Measurements from ENCODE around the gene C7.

C7 gene

DNA sequence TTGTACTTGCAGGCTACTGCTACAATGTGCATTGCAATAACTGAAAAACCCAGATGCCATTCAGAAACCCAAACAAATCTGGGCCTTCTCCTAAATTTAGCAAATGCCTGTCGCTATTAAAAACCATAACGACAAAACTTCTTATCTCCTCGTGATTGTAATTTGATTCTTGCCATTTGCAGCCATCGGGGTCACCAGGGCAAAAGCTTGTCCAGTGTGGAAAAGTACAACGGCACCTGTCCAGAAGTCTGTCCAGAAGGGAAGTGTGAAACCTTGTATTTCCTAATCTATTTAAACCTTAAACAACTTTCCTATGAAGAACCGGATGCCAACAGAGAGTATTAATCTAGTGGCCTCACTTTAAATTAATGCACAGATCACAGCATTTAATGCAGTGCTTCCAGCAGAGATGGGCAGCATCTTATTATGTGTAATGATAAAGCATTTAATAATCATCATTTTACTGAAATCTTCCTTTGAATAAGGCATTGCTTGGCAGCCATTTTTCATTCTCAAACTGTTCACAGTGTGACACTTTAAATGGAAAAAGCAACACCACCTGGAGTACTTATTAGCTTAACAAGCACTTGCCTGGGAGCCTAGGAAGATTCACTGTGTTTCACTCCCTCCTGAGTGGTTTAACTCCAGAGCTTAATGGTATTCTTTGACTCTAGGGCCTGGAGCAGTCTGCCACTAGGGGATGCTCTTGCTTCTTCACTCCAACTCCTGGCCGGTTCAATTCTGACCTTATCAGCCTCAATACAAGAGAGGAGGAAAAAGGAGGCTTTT is 4.9 kb upstream of the C7 start:
- H3K4me3 Mint-ChIP-seq = no peak overlapping the region
- H3K27ac Mint-ChIP-seq = peak overlapping the region; percentile 66
- DNase-seq = peak; percentile 55
- TF ChIP-seq CTCF (IDR thresholded peaks at IDR 0.05) = peak; percentile 95
- peaks cover 8% of the 10 kb centered on the region for H3K27me3 Mint-ChIP-seq (ENCODE audit: low read depth, poor library complexity)
- H3K9me3 Mint-ChIP-seq = peaks cover 3% of the 10 kb centered on the region
- peaks cover 22% of the 10 kb centered on the region for H3K4me1 Mint-ChIP-seq
- H3K36me3 Mint-ChIP-seq (ENCODE audit: low read depth) = no peaks in the 10 kb centered on the region

DNA sequence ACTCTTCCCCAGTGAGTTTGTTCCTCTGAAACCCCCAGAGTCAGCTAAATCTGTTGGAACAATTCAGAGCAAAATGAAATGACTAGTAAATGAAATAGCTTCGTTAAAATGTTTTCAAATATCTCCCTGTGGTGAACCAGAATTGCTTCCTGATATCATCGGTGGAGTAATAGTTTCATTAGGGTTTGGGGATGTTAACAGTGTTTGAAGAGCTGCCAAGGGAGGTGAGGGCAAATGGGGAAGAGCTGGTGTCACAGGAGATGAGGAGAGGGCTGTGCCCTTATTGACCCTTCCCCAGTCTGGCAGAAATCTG is 4.3 kb upstream of the C7 start:
- Mint-ChIP-seq H3K36me3 (ENCODE audit: low read depth) (no peaks in the 10 kb centered on the region), H3K27ac (no peak overlapping the region), H3K4me1 (peaks cover 27% of the 10 kb centered on the region), H3K27me3 (ENCODE audit: low read depth, poor library complexity) (peaks cover 8% of the 10 kb centered on the region), H3K9me3 (no peaks in the 10 kb centered on the region), H3K4me3 (no peak overlapping the region)
- no peak for TF ChIP-seq CTCF (IDR thresholded peaks at IDR 0.05)
- DNase-seq = no peak

DNA sequence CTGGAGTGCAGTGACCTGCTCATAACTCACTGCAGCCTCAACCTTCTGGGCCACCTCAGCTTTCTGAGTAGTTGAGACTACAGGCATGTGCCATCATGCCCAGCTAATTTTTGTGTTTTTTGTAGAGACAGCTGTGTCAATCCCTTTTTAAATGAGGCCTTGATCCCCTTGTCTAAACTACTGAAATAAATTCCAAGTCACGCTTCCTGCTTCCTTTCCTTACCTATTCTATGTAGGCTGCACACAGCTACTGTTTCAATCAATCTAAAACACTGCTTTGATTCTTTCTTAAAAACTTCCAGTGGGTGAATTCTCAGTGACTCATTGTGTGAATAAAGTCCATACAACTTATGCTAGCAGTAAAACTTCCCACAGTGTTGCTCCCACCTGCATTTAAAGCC is 2.9 kb upstream of the C7 start:
- no peak for DNase-seq
- no peak for TF ChIP-seq CTCF (IDR thresholded peaks at IDR 0.05)
- Mint-ChIP-seq H3K36me3 (ENCODE audit: low read depth) (no peaks in the 10 kb centered on the region), H3K27ac (peak overlapping the region; percentile 45), H3K27me3 (ENCODE audit: low read depth, poor library complexity) (peaks cover 8% of the 10 kb centered on the region), H3K4me3 (no peak overlapping the region), H3K9me3 (no peaks in the 10 kb centered on the region), H3K4me1 (peaks cover 28% of the 10 kb centered on the region)

DNA sequence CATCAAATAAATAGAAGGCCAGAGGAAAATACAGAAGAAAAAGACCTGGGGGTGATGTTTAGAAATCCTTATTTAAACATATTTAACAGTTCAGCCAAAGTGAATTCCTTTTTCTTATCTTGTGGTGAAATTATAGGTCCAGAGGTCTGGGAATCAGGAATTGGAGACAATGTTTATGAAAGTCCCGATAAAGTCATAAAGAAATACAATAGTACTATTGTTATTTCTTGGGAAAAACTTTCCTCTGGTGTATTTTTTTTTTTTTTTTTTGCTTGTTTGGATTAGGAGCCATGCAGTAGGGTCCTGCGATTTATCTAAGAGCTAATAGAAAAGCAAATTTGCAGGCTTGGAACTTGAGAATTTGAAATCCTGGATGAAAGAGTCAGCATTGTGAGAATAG is 426 bp downstream of the C7 start:
- no peaks in the 10 kb centered on the region for H3K36me3 Mint-ChIP-seq (ENCODE audit: low read depth)
- no peaks in the 10 kb centered on the region for H3K9me3 Mint-ChIP-seq
- no peak overlapping the region for H3K27ac Mint-ChIP-seq
- peaks cover 20% of the 10 kb centered on the region for H3K4me1 Mint-ChIP-seq
- no peak for DNase-seq
- no peak overlapping the region for H3K4me3 Mint-ChIP-seq
- H3K27me3 Mint-ChIP-seq (ENCODE audit: low read depth, poor library complexity) = peaks cover 8% of the 10 kb centered on the region
- no peak for TF ChIP-seq CTCF (IDR thresholded peaks at IDR 0.05)

DNA sequence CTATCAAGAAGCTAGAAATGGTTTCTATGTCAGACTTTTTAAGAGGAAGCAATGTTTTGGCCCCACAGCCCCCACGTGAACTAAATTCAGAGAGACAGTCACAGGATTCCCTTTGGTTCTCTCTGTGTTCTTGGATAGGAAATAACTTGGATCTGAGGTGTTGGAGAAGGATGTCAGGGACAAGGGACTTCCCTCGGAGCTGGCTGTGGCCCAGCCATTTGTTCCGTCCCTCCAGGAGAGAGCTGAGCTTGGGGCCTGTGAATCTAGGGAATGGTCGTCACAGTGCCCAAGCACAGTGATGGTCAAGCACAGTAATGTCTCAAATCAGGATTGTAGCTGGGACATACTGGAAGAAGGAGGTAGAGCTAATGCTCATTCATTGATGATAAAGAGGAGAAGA is 2.0 kb downstream of the C7 start:
- Mint-ChIP-seq H3K36me3 (ENCODE audit: low read depth) (no peaks in the 10 kb centered on the region), H3K4me3 (no peak overlapping the region), H3K27me3 (ENCODE audit: low read depth, poor library complexity) (peaks cover 2% of the 10 kb centered on the region), H3K9me3 (no peaks in the 10 kb centered on the region), H3K27ac (no peak overlapping the region), H3K4me1 (peaks cover 19% of the 10 kb centered on the region)
- no peak for DNase-seq
- TF ChIP-seq CTCF (IDR thresholded peaks at IDR 0.05) = no peak

GRCh38 chr5:40914835-40915234 is 5.5 kb downstream of the C7 start:
- Mint-ChIP-seq H3K27ac (no peak overlapping the region), H3K4me3 (no peak overlapping the region), H3K27me3 (ENCODE audit: low read depth, poor library complexity) (peaks cover 3% of the 10 kb centered on the region), H3K4me1 (peaks cover 10% of the 10 kb centered on the region), H3K36me3 (ENCODE audit: low read depth) (peaks cover 1% of the 10 kb centered on the region), H3K9me3 (peaks cover 10% of the 10 kb centered on the region)
- no peak for DNase-seq
- TF ChIP-seq CTCF (IDR thresholded peaks at IDR 0.05) = no peak

All from nephron progenitor cell (in vitro differentiated cells).